Vagina (tissue), 2 donors: Measurements from ENCODE around the gene ACTR1A. TPM values are rescaled to one million over a fixed set of nuclear protein-coding genes. Genes with fewer than 3 reads are reported as not detected.
"Not testable (repeated sequence)": the region's sequence is repeated elsewhere in the genome, so short reads cannot be mapped to it uniquely, and the experiment has no call there.

Experiments used
- DNase-seq, 2 donors: peaks; one replicate each; pipeline ENCODE4 v3.0.0-alpha.2; 2017; ENCODE audit errors: extremely low spot score in 2 of 2
- H3K27ac ChIP-seq: fragments of 200-600 bp; sonication (generic); one replicate; pipeline ENCODE4 v1.5.1; 2019
- H3K27me3 ChIP-seq: fragments of 200-600 bp; sonication (generic); one replicate; pipeline ENCODE4 v1.5.1; 2019
- H3K36me3 ChIP-seq, 2 donors: fragments of 200-600 bp; sonication (generic); one replicate each; pipeline ENCODE4 v1.5.1; 2017 to 2019
- H3K4me1 ChIP-seq: fragments of 200-600 bp; sonication (generic); one replicate; pipeline ENCODE4 v1.5.1; 2019
- H3K4me3 ChIP-seq, 2 donors: fragments of 200-600 bp; sonication (generic); 1 replicate in 1 of 2; 2 replicates in 1 of 2; pipeline ENCODE4 v1.5.1; 2016 to 2019
- H3K9me3 ChIP-seq: fragments of 200-600 bp; sonication (generic); one replicate; pipeline ENCODE4 v1.5.1; 2019
- CTCF ChIP-seq, 3 experiments: fragments of 450-650 bp in 2 of 3; fragments of 200-600 bp in 1 of 3; sonication (generic) in 1 of 3; IDR thresholded peaks; one replicate each; pipeline ENCODE4 v1.5.1; 2017 to 2019; ENCODE audit warnings: antibody characterized with exemption in 3 of 3, mild to moderate bottlenecking in 2 of 3, moderate library complexity in 2 of 3
- POLR2A ChIP-seq, 2 donors: fragments of 450-650 bp; IDR thresholded peaks; one replicate each; pipeline ENCODE4 v1.6.1; 2017; ENCODE audit warnings: antibody characterized with exemption in 2 of 2, mild to moderate bottlenecking in 2 of 2, moderate library complexity in 2 of 2
- POLR2AphosphoS5 ChIP-seq, 2 donors: sonication (generic); formaldehyde crosslinking; IDR thresholded peaks; one replicate each; pipeline ENCODE4 v1.9.0; 2017; ENCODE audit warnings: antibody characterized with exemption in 2 of 2, mild to moderate bottlenecking in 2 of 2, low read depth in 1 of 2; ENCODE audit not compliant: insufficient read depth in 1 of 2
- intact Hi-C: fragments of 100-400 bp; cut with DNase I; formaldehyde crosslinking; loops from one replicate; pipeline ENCODE4 v1.15.1; 2023
- total RNA-seq: library from RNA; depleted of rRNA; stranded (reverse); fragments of >200 nt; gene quantifications from one replicate; pipeline ENCODE4 v1.2.3, GENCODE V29; 2016

The ACTR1A gene
- total RNA-seq, 1 donor from 2014 or later: 74.2 TPM

GRCh38 chr10:102455893-102456471 lies 46.5 kb downstream of the ACTR1A start:
- no peak for DNase-seq
- intact Hi-C loops: no loop called here
- Histone ChIP-seq H3K9me3 (no peaks in the 10 kb centered on the region), H3K4me1 (no peaks in the 10 kb centered on the region), H3K27ac (no peak overlapping the region), H3K4me3 (no peak overlapping the region), H3K27me3 (no peaks in the 10 kb centered on the region), H3K36me3 (no peaks in the 10 kb centered on the region)
- peak in 1 of 2 donors; percentile 49 for TF ChIP-seq POLR2AphosphoS5 (IDR thresholded peaks at IDR 0.05; ENCODE audit: insufficient read depth in 1 of 2, low read depth in 1 of 2)
- no peak for TF ChIP-seq CTCF (IDR thresholded peaks at IDR 0.05)

GRCh38 chr10:102454662-102455487 lies 47.6 kb downstream of the ACTR1A start:
- intact Hi-C loops, H3K27ac ChIP-seq, H3K4me3 ChIP-seq, H3K36me3 ChIP-seq, H3K4me1 ChIP-seq, H3K27me3 ChIP-seq, H3K9me3 ChIP-seq, DNase-seq: not testable (repeated sequence)

GRCh38 chr10:102453502-102453901 lies 49.0 kb downstream of the ACTR1A start:
- H3K27me3 ChIP-seq: no peaks in the 10 kb centered on the region

GRCh38 chr10:102452672-102453340 lies 49.7 kb downstream of the ACTR1A start:
- intact Hi-C loops: no loop called here
- H3K4me3 ChIP-seq: no peak overlapping the region
- no peaks in the 10 kb centered on the region for H3K9me3 ChIP-seq
- peaks cover 5% of the 10 kb centered on the region for H3K4me1 ChIP-seq
- no peak overlapping the region for H3K27ac ChIP-seq
- no peak for DNase-seq
- TF ChIP-seq POLR2AphosphoS5 (IDR thresholded peaks at IDR 0.05; ENCODE audit: insufficient read depth in 1 of 2, low read depth in 1 of 2) (no peak), CTCF (IDR thresholded peaks at IDR 0.05) (no peak), POLR2A (IDR thresholded peaks at IDR 0.05) (no peak)
- H3K27me3 ChIP-seq: no peaks in the 10 kb centered on the region
- H3K36me3 ChIP-seq: no peaks in the 10 kb centered on the region

More at GRCh38 chr10:102453502-102453901, 49.0 kb downstream of the ACTR1A start:
- no peak for DNase-seq
- Histone ChIP-seq H3K4me3 (no peak overlapping the region), H3K36me3 (no peaks in the 10 kb centered on the region), H3K27ac (no peak overlapping the region), H3K9me3 (no peaks in the 10 kb centered on the region), H3K4me1 (peaks cover 5% of the 10 kb centered on the region)
- TF ChIP-seq CTCF (IDR thresholded peaks at IDR 0.05) (no peak), POLR2AphosphoS5 (IDR thresholded peaks at IDR 0.05; ENCODE audit: insufficient read depth in 1 of 2, low read depth in 1 of 2) (no peak), POLR2A (IDR thresholded peaks at IDR 0.05) (no peak)
- intact Hi-C loops: no loop called here

- Histone ChIP-seq H3K4me1 (peaks cover 5% of the 10 kb centered on the region), H3K27me3 (no peaks in the 10 kb centered on the region)
These were observed 51.2 kb downstream of the ACTR1A start, which contains the start of gene C10orf95 for GRCh38 chr10:102451105-102451969. C10orf95 (minus strand) TSS chr10:102451543; CDS start chr10:102451093, 450 bp downstream.

More at GRCh38 chr10:102451105-102451969, 51.2 kb downstream of the ACTR1A start, which contains the start of gene C10orf95:
- H3K4me3 ChIP-seq: peak within 1 kb of the TSS; percentile 65 to 91
- no peak for DNase-seq
- H3K9me3 ChIP-seq: no peaks in the 10 kb centered on the region
- TF ChIP-seq POLR2AphosphoS5 (IDR thresholded peaks at IDR 0.05; ENCODE audit: insufficient read depth in 1 of 2, low read depth in 1 of 2) (no peak), POLR2A (IDR thresholded peaks at IDR 0.05) (no peak), CTCF (IDR thresholded peaks at IDR 0.05) (no peak)
- H3K27ac ChIP-seq: peak within 1 kb of the TSS; percentile 62
- H3K36me3 ChIP-seq: no peaks in the 10 kb centered on the region
- intact Hi-C loops: no loop called here
